PC-9 (cell line): ENCODE measurements around the gene GP2. TPM values are rescaled to one million over a fixed set of nuclear protein-coding genes. Genes with fewer than 3 reads are reported as not detected.

Experiments
- BruUV-seq: library from RNA; stranded (reverse); fragments of 400-500 nt; replicated peaks from 2 replicates; lab custom pipeline; 2021; lab: Mats Ljungman, UMichigan
- CTCF ChIA-PET: fragments of 300-600 bp; sonication (Branson Sonifier 250); formaldehyde crosslinking; loops from one replicate; lab custom pipeline; 2022; ENCODE audit warnings: antibody characterized with exemption; lab: Charles Lee
- POLR2A ChIA-PET: fragments of 300-600 bp; sonication (Branson Sonifier 250); formaldehyde crosslinking; loops from one replicate; lab custom pipeline; 2022; ENCODE audit warnings: antibody characterized with exemption; ENCODE audit not compliant: unreplicated experiment; lab: Charles Lee
- DNase-seq, 2 experiments: peaks; one replicate each; pipeline versions ENCODE4 v3.0.0 to v3.0.0-alpha.2; 2015 to 2022; ENCODE audit warnings: mixed read lengths in 1 of 2
- H2AFZ ChIP-seq: fragments of 200-600 bp; sonication (generic); 2 replicates; pipeline ENCODE4 v1.8.1; 2017; ENCODE audit warnings: antibody characterized with exemption
- H3F3A ChIP-seq: fragments of 200-600 bp; sonication (generic); 2 replicates; pipeline ENCODE4 v1.8.1; 2017; ENCODE audit warnings: antibody characterized with exemption, mild to moderate bottlenecking, low read depth; ENCODE audit not compliant: insufficient read depth
- H3K27ac ChIP-seq: fragments of 200-600 bp; sonication (generic); 2 replicates; pipeline ENCODE4 v1.6.1; 2016; ENCODE audit warnings: mixed run types
- H3K27me3 ChIP-seq: fragments of 200-600 bp; sonication (generic); 2 replicates; pipeline ENCODE4 v1.6.1; 2016; ENCODE audit warnings: low read depth, mixed run types; ENCODE audit not compliant: insufficient read depth
- H3K36me3 ChIP-seq: fragments of 200-600 bp; sonication (generic); 2 replicates; pipeline ENCODE4 v1.6.1; 2016; ENCODE audit warnings: low read depth, mixed run types
- H3K4me1 ChIP-seq: fragments of 200-600 bp; sonication (generic); replicated peaks from 2 replicates; pipeline ENCODE4 v1.6.1; 2016; ENCODE audit warnings: mixed run types; ENCODE audit not compliant: insufficient read depth
- H3K4me2 ChIP-seq: fragments of 200-600 bp; sonication (generic); 2 replicates; pipeline ENCODE4 v1.6.1; 2017; ENCODE audit warnings: mixed run types
- H3K4me3 ChIP-seq: fragments of 200-600 bp; sonication (generic); 2 replicates; pipeline ENCODE4 v1.6.1; 2016; ENCODE audit warnings: mixed run types
- H3K79me2 ChIP-seq: fragments of 200-600 bp; sonication (generic); 2 replicates; pipeline ENCODE4 v1.6.1; 2017; ENCODE audit warnings: low read depth, mixed run types
- H3K9me2 ChIP-seq: fragments of 200-600 bp; sonication (generic); 2 replicates; pipeline ENCODE4 v1.8.1; 2017; ENCODE audit warnings: mild to moderate bottlenecking; ENCODE audit not compliant: insufficient read depth
- H3K9me3 ChIP-seq: fragments of 200-600 bp; sonication (generic); 2 replicates; pipeline ENCODE4 v1.8.1; 2016; ENCODE audit warnings: low read depth; ENCODE audit not compliant: insufficient read depth
- H4K20me1 ChIP-seq: fragments of 200-600 bp; sonication (generic); 2 replicates; pipeline ENCODE4 v1.8.1; 2017; ENCODE audit not compliant: insufficient read depth
- CTCF ChIP-seq: fragments of 200-600 bp; sonication (generic); conservative IDR thresholded peaks from 2 replicates; pipeline ENCODE4 v1.6.1; 2017; ENCODE audit warnings: mixed run types, antibody characterized with exemption, mild to moderate bottlenecking, moderate library complexity
- EZH2 ChIP-seq: fragments of 200-600 bp; sonication (generic); IDR thresholded peaks from 2 replicates; pipeline ENCODE4 v1.8.0; 2017; ENCODE audit warnings: antibody characterized with exemption, low read depth
- intact Hi-C: fragments of 100-400 bp; cut with micrococcal nuclease; formaldehyde crosslinking; loops from one replicate; pipeline ENCODE4 v1.10.0; 2022; ENCODE audit not compliant: unreplicated experiment
- total RNA-seq: library from RNA; stranded (reverse); gene quantifications from 2 replicates; pipeline ENCODE4 v1.2.3, GENCODE V29; 2021

The GP2 gene
- total RNA-seq, 1 experiment from 2014 or later: not detected

- ChIA-PET CTCF (no interaction called here), POLR2A (no interaction called here)
- Histone ChIP-seq H3K4me2 (no peak overlapping the region), H3K9me2 (no peaks in the 10 kb centered on the region), H3K4me1 (no peaks in the 10 kb centered on the region), H4K20me1 (no peaks in the 10 kb centered on the region), H3K27me3 (peaks cover 12% of the 10 kb centered on the region; the same call in 1 of the 2 replicates), H3K27ac (no peak overlapping the region), H3K9me3 (no peaks in the 10 kb centered on the region), H3F3A (no peaks in the 10 kb centered on the region), H2AFZ (no peak overlapping the region), H3K79me2 (no peaks in the 10 kb centered on the region), H3K36me3 (no peaks in the 10 kb centered on the region), H3K4me3 (no peak overlapping the region)
- TF ChIP-seq CTCF: no peak; the same call in 1 of the 2 replicates
- TF ChIP-seq EZH2: no peak
- DNase-seq: no peak
- no TSS peak for BruUV-seq
- intact Hi-C loops: no loop called here
These were observed 22.3 kb upstream of the GP2 start for GRCh38 chr16:20349615-20350014.

- TF ChIP-seq EZH2 (no peak), CTCF (no peak)
- H3K36me3 ChIP-seq: no peaks in the 10 kb centered on the region
- no peak overlapping the region for H3K27ac ChIP-seq
- H3K9me2 ChIP-seq: no peaks in the 10 kb centered on the region
- intact Hi-C loops: no loop called here
- peaks cover 12% of the 10 kb centered on the region; the same call in 1 of the 2 replicates for H3K27me3 ChIP-seq
- H3K9me3 ChIP-seq: no peaks in the 10 kb centered on the region
- H4K20me1 ChIP-seq: no peaks in the 10 kb centered on the region
- no peak overlapping the region for H3K4me2 ChIP-seq
- no peaks in the 10 kb centered on the region for H3K79me2 ChIP-seq
- H2AFZ ChIP-seq: no peak overlapping the region
- POLR2A ChIA-PET: no interaction called here
- H3K4me3 ChIP-seq: no peak overlapping the region
- no peaks in the 10 kb centered on the region for H3K4me1 ChIP-seq
- no TSS peak for BruUV-seq
- no peaks in the 10 kb centered on the region for H3F3A ChIP-seq
- no peak for DNase-seq
- CTCF ChIA-PET: no interaction called here
These were observed 21.3 kb upstream of the GP2 start for GRCh38 chr16:20348365-20349185.

- Histone ChIP-seq H3K9me3 (no peaks in the 10 kb centered on the region), H3K36me3 (no peaks in the 10 kb centered on the region), H4K20me1 (no peaks in the 10 kb centered on the region), H3K27ac (no peak overlapping the region), H3K4me3 (no peak overlapping the region), H3K4me1 (no peaks in the 10 kb centered on the region), H3K4me2 (no peak overlapping the region), H3K79me2 (no peaks in the 10 kb centered on the region), H3F3A (no peaks in the 10 kb centered on the region), H3K9me2 (no peaks in the 10 kb centered on the region), H2AFZ (no peak overlapping the region), H3K27me3 (peaks cover 12% of the 10 kb centered on the region; the same call in 1 of the 2 replicates)
- TF ChIP-seq CTCF: no peak
- no peak for TF ChIP-seq EZH2
- BruUV-seq: no TSS peak
- no peak for DNase-seq
- intact Hi-C loops: no loop called here
- POLR2A ChIA-PET: no interaction called here
- CTCF ChIA-PET: no interaction called here
These were observed 20.5 kb upstream of the GP2 start for GRCh38 chr16:20347666-20348364.
